PC-3 (cell line): Measurements from ENCODE around the gene TUBAL3. TPM values are rescaled to one million over a fixed set of nuclear protein-coding genes. Genes with fewer than 3 reads are reported as not detected.

Source experiments
- ATAC-seq: fragments of 200-7000 bp; cut with Tn5 transposase; 2 replicates; pipeline ENCODE4 v1.9.1; 2020; ENCODE audit warnings: mild to moderate bottlenecking, moderate library complexity
- BruUV-seq: library from RNA; stranded (reverse); fragments of 400-500 nt; replicated peaks from 2 replicates; lab custom pipeline; 2021; lab: Mats Ljungman, UMichigan
- CTCF ChIA-PET: fragments of 300-600 bp; sonication (Branson Sonifier 250); formaldehyde crosslinking; loops from one replicate; lab custom pipeline; 2022; ENCODE audit warnings: antibody characterized with exemption; lab: Charles Lee
- POLR2A ChIA-PET: fragments of 300-600 bp; sonication (Branson Sonifier 250); formaldehyde crosslinking; loops from one replicate; lab custom pipeline; 2022; ENCODE audit warnings: antibody characterized with exemption; ENCODE audit not compliant: unreplicated experiment; lab: Charles Lee
- DNase-seq: peaks from one replicate; pipeline ENCODE4 v3.0.0-alpha.2; 2015
- H2AFZ ChIP-seq: fragments of 300-600 bp; sonication (generic); 2 replicates; pipeline ENCODE4 v1.6.0; 2016; ENCODE audit warnings: antibody characterized with exemption, low read length
- H3F3A ChIP-seq: fragments of 300-600 bp; sonication (generic); one replicate; pipeline ENCODE4 v1.6.0; 2017; ENCODE audit warnings: antibody characterized with exemption, low read length, control low read depth, mild to moderate bottlenecking; ENCODE audit not compliant: unreplicated experiment
- H3K27ac ChIP-seq: fragments of 300-600 bp; sonication (generic); 2 replicates; pipeline ENCODE4 v1.5.1; 2016; ENCODE audit warnings: mild to moderate bottlenecking, low read length
- H3K27me3 ChIP-seq: fragments of 300-600 bp; sonication (generic); 2 replicates; pipeline ENCODE4 v1.6.1; 2016; ENCODE audit warnings: low read length, mixed read lengths
- H3K36me3 ChIP-seq: fragments of 300-600 bp; sonication (generic); 2 replicates; pipeline ENCODE4 v1.6.1; 2016; ENCODE audit warnings: low read depth, mixed run types, low read length, mixed read lengths
- H3K4me1 ChIP-seq: fragments of 300-600 bp; sonication (generic); 2 replicates; pipeline ENCODE4 v1.5.1; 2016; ENCODE audit warnings: low read length; ENCODE audit not compliant: insufficient read depth
- H3K4me2 ChIP-seq: fragments of 300-600 bp; sonication (generic); 2 replicates; pipeline ENCODE4 v1.6.0; 2016; ENCODE audit warnings: low read length
- H3K4me3 ChIP-seq: fragments of 300-600 bp; sonication (generic); 2 replicates; pipeline ENCODE4 v1.5.1; 2016; ENCODE audit warnings: mild to moderate bottlenecking, low read length, mixed read lengths
- H3K79me2 ChIP-seq: fragments of 300-600 bp; sonication (generic); 2 replicates; pipeline ENCODE4 v1.6.1; 2017; ENCODE audit warnings: low read length, mixed read lengths
- H3K9ac ChIP-seq: fragments of 300-600 bp; sonication (generic); 2 replicates; pipeline ENCODE4 v1.6.0; 2016; ENCODE audit warnings: mild to moderate bottlenecking, low read length
- H3K9me2 ChIP-seq: fragments of 300-600 bp; sonication (generic); replicated peaks from 2 replicates; pipeline ENCODE4 v1.6.1; 2016; ENCODE audit warnings: mixed run types, low read length, mixed read lengths
- H3K9me3 ChIP-seq: fragments of 300-600 bp; sonication (generic); 2 replicates; pipeline ENCODE4 v1.6.1; 2016; ENCODE audit warnings: low read length, mixed read lengths
- H4K20me1 ChIP-seq: fragments of 300-600 bp; sonication (generic); 2 replicates; pipeline ENCODE4 v1.6.1; 2016; ENCODE audit warnings: low read length, mixed read lengths
- CTCF ChIP-seq: fragments of 300-600 bp; sonication (generic); conservative IDR thresholded peaks from 2 replicates; pipeline ENCODE4 v1.5.1; 2017; ENCODE audit warnings: antibody characterized with exemption, low read depth, mild to moderate bottlenecking, low read length
- EZH2 ChIP-seq: fragments of 300-600 bp; sonication (generic); IDR thresholded peaks from one replicate; pipeline ENCODE4 v1.6.1; 2017; ENCODE audit warnings: antibody characterized with exemption, mild to moderate bottlenecking, low read length; ENCODE audit not compliant: unreplicated experiment
- EZH2phosphoT487 ChIP-seq: fragments of 300-600 bp; sonication (generic); IDR thresholded peaks from 2 replicates; pipeline ENCODE4 v1.6.1; 2018; ENCODE audit warnings: mild to moderate bottlenecking, antibody characterized with exemption, low read length, borderline replicate concordance
- intact Hi-C: fragments of 100-400 bp; cut with micrococcal nuclease; formaldehyde crosslinking; loops from 2 replicates; pipeline ENCODE4 v1.9.0; 2023
- total RNA-seq: library from RNA; depleted of rRNA; stranded (reverse); fragments of >200 nt; gene quantifications from 2 replicates; pipeline ENCODE4 v1.2.3, GENCODE V29; 2014

Gene TUBAL3
- total RNA-seq, 1 experiment from 2014 or later, result not detected

GRCh38 chr10:5448333-5449001 is 43.8 kb upstream of the TUBAL3 start:
- peaks cover 43% of the 10 kb centered on the region for H4K20me1 ChIP-seq
- no peak overlapping the region for H3K27ac ChIP-seq
- no peaks in the 10 kb centered on the region for H3K27me3 ChIP-seq
- peak overlapping the region; percentile 92 for H3K4me2 ChIP-seq
- H3K79me2 ChIP-seq, result peaks cover 94% of the 10 kb centered on the region
- BruUV-seq, result no TSS peak
- intact Hi-C loops, result loop anchor here (5.0 kb wide), 1 partner anchor 164 kb away; no protein-coding TSS in a partner anchor
- peaks cover 28% of the 10 kb centered on the region for H3K36me3 ChIP-seq
- DNase-seq (no peak), ATAC-seq (no peak)
- peak overlapping the region; percentile 86 for H3K9ac ChIP-seq
- H3K4me3 ChIP-seq, result peak overlapping the region; percentile 92
- ChIA-PET CTCF (no interaction called here), POLR2A (interaction anchor here (0.6 to 0.9 kb wide), 3 partner anchors 99 to 162 kb away, joined by 4 to 11 read pairs (median 10); no protein-coding TSS in a partner anchor)
- H3K9me3 ChIP-seq, result no peaks in the 10 kb centered on the region
- no peak overlapping the region for H2AFZ ChIP-seq
- no peaks in the 10 kb centered on the region for H3K9me2 ChIP-seq
- peaks cover 6% of the 10 kb centered on the region for H3F3A ChIP-seq
- 0 out of 2 replicates have a peak, but pooled peaks cover 4% of the 10 kb centered on the region for H3K4me1 ChIP-seq
- TF ChIP-seq EZH2phosphoT487, result no peak
- no peak for TF ChIP-seq EZH2
- TF ChIP-seq CTCF, result no peak

- no peak overlapping the region for H2AFZ ChIP-seq
- peaks cover 20% of the 10 kb centered on the region for H3K36me3 ChIP-seq
- 0 out of 2 replicates have a peak overlapping the region, but pooled peaks have one; percentile 37 for H3K27ac ChIP-seq
- no peaks in the 10 kb centered on the region for H3K9me3 ChIP-seq
- peaks cover 86% of the 10 kb centered on the region for H3K79me2 ChIP-seq
- ChIA-PET POLR2A (interaction anchor here (0.6 to 0.9 kb wide), 4 partner anchors 100 to 681 kb away, joined by 4 to 7 read pairs (median 4); no protein-coding TSS in a partner anchor), CTCF (interaction anchor here (0.6 kb wide), 1 partner anchor 120 kb away, joined by 4 read pairs; no protein-coding TSS in a partner anchor)
- H3K4me1 ChIP-seq, result 0 out of 2 replicates have a peak, but pooled peaks cover 4% of the 10 kb centered on the region
- no peaks in the 10 kb centered on the region for H3K9me2 ChIP-seq
- intact Hi-C loops, result loop anchor here (5.0 kb wide), 1 partner anchor 165 kb away; no protein-coding TSS in a partner anchor
- no TSS peak for BruUV-seq
- H3K4me2 ChIP-seq, result peak overlapping the region; percentile 92
- H3K27me3 ChIP-seq, result no peaks in the 10 kb centered on the region
- no peak for TF ChIP-seq CTCF
- TF ChIP-seq EZH2, result no peak
- no peak for TF ChIP-seq EZH2phosphoT487
- H3K4me3 ChIP-seq, result peak overlapping the region; percentile 92
- peak overlapping the region; percentile 86 for H3K9ac ChIP-seq
- H3F3A ChIP-seq, result peaks cover 6% of the 10 kb centered on the region
- DNase-seq (no peak), ATAC-seq (peak; percentile 10; the same call in 1 of the 2 replicates)
- peaks cover 43% of the 10 kb centered on the region for H4K20me1 ChIP-seq
These were observed 43.0 kb upstream of the TUBAL3 start for GRCh38 chr10:5447611-5448071.
